Right lung (tissue), 5 donors: ENCODE data around the gene NINJ2. TPM values are rescaled to one million over a fixed set of nuclear protein-coding genes. Genes with fewer than 3 reads are reported as not detected.

Experiments used
- DNase-seq, 2 donors: peaks; one replicate each; pipeline ENCODE4 v3.0.0-alpha.2; 2013
- polyA plus RNA-seq, 5 donors: library from polyadenylated mRNA; unstranded; fragments of 120-200 nt; gene quantifications; one replicate each; pipeline versions ENCODE4 v1.2.1 to v1.2.3, GENCODE V29; 2013; ENCODE audit warnings: inconsistent platforms in 1 of 5, low replicate concordance in 1 of 5; ENCODE audit not compliant: insufficient read length in 5 of 5, insufficient read depth in 1 of 5

Gene NINJ2
- polyA plus RNA-seq, 5 donors = 0.93 to 4.4 (median 1.8) TPM

DNA sequence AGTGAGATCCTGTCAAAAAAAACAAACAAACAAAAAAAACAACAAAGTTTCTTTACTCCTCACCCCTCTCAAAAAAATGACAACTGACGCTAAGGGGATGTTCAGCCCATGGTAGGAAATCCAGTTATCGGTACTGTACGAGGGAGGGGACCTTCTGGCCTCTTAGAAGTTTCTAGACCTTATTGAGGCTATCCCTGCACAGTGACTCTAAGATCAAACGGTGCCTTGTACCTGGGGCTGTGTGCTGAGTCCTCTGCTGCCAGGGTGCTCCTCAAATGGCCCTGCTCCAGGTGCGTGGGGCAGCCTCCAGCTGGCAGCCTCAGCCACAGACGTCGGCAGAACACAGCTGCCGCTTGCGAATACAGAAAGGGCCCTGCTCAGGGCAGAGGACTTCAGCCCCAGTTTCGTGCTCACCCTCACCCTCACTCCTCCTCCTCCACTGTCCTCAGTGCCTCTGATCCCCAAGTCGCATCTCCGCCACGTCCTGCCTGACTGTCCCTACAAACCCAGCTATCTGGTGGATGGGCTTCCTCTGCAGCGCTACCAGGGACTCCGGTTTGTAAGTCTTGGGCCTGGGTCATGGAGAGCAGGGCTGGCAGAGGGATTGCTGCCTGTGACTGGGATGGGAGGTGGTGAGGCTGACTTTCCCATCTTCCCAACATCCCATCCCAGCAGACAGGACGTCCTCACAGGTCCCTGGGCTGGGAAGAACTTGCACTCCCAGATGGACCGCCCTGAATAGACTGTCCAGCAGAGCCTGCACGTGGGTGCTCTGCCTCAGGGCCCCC is 112.6 kb downstream of the NINJ2 start:
- no peak for DNase-seq

DNA sequence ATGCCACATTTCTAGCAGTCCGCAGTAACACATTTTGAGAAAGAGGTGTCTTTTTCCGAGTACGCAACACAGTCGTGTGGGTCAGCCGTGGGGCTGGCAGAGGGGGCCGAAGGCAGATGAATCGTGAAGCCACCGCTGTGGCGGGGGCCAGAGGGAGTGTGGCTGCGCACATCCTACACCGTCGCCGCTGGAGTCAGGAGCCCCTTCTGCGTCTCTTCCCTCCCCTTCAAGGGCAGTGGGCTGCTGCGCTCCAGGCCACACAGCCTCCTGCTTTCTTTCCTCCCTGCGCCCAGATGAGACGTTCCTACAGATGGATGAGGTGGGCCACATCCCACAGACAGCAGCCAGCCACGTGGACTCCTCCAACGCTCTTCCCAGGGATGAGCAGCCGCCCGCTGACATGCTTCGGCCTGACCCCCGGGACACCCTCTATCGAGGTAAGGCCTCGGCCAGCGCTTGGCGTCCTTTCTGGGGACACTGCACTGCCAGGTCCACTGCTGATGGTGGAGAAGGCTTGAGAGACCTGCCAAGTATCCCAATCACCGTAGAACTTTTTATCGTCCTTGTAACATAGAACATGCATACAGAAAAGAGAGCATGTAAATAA is 113.7 kb downstream of the NINJ2 start:
- DNase-seq = no peak

DNA sequence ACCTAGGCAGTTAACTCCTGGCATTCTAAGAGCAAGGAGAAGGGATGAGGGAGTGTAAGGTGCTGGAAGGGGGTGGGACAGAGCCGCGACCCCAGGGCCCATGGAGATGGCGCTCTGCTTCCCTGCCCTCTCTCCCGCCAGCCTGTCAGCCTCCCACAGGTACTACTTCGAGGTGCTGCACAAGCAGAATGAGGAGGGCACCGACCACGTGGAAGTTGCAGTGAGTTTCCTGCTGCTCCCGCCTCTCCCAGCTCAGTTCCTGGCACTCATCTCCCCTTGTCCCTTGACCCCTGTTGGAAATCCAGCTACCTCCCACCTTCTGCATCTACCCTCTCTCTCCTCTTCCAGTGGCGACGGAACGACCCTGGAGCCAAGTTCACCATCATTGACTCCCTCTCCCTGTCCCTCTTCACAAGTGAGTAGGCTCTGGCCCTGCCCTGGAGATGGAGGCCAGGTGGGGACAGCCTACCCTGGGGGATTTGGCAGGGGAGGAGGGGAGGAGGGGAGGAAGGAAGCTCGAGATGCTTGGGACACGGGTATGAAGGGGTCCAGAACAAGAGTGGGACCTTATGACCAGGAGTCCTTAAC is 115.3 kb downstream of the NINJ2 start:
- DNase-seq = no peak

DNA sequence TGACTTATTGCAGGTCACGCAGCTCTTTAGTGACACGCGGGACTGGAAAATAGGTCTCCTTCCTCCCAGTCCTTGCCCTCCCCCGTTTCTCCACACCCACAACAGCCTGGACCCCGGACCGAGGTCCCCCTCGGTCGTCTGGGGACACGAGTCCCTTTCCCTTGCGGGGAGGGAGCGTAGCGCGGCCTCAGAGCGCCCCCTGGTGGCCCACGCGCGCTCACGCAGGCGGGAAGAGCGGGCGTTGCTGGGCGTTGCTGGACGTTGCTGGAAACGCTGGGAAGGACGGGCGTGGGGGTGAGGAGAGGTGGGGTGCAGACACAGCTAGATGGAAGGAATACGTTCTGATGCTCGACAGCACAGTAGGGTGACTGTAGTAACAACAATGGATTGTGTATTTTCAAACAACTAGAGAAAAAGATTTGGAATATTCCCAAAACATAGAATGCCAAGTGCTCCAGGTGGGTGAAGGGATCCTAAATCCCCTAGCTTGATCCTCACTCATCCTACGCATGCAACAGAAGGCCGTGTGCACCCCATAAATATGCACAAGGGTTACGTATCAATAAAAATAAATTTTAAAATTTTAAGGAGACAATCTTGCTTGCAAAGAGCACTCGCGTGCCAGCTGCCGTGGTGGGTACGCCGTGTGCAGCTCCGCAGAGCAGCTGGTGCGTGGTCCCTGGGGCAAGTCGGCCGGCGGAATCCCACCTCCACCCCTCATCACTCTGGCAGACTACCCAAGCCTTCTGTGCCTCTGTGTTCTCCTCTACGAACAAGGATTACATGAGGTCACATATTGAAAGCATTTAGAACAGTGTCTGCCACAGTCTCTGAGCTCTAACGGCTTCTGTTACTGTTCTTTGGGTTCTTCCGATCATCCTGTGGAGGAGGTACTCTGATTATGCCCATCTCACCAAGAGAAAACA is 116.1 kb downstream of the NINJ2 start:
- peak in 1 of 2 donors; percentile 55 for DNase-seq

DNA sequence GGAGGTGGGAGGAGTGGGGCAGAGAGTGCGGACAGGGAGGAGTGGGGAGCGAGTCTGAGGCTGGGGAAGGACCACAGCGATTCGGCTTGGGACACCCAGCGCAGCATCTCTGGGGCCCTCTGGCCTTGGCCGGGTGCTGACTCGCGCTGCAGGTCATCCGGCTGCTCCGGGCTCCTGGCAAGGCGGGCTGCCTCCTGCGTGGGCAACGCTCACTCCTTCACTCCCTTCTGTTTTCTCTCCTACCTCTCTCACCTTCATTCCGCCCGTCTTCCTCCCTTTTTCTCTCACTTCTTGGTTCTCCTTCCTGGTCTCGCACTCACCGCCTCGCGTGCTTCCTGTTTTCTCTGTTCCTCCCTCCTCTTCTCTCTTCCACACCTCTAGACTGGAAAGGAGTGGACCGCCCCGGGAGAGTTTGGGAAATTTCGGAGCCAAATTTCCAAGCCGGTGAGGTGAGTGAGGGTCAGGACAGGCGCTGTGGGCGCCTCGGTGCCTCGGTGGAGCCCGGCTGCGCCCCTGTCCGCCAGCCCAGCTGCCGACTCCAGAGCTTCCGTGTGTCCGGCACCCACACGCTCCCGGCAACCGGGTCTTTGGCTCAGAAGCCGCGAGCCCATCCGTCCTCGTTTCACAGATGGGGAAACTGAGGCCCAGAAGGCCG is 116.9 kb downstream of the NINJ2 start:
- DNase-seq = no peak

DNA sequence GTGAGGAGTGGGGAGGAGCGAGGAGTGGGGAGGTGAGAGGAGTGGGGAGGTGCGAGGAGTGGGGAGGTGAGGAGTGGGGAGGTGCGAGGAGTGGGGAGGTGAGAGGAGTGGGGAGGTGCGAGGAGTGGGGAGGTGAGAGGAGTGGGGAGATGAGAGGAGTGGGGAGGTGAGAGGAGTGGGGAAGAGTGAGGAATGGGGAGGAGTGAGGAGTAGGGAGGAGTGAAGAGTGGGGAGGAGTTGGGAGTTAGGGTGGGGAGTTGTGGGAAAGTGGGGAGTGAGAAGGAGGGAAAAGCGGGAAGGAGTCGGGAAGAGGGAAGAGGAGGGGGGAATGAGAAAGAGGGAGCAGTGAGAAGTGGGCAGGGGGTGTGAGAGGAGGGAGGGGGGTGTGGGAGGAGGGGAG is 117.4 kb downstream of the NINJ2 start:
- no peak for DNase-seq

DNA sequence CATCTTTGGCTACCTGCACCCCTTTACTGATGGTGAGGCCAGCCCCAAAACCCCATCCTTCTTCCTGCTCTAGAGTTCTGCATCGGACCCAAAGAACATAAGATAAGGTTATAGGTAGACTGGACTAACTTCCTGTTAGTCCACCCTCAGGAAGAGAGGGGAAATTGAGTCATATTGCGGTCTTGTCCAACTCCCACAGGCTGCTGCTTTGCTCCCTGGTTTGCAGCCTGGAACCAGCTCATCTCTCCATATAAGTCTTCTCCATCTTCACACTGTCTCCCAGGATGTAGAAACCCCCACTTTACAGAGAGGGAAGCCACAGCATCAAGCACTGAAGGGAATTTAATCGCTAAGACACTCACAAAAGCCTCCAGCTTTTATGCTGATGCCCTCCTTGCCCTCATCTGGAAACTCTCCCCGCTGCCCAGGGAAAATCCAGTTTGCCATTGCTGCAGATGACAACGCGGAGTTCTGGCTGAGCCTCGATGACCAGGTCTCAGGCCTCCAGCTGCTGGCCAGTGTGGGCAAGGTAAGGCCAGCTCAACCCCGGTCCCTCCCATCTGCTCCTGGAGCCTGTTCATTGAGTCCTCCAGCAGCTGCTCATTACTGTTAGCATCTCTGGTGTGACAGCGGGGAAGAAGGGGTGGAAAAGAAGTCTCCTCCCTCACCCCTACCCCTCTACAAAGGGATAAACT is 118.2 kb downstream of the NINJ2 start:
- no peak for DNase-seq

DNA sequence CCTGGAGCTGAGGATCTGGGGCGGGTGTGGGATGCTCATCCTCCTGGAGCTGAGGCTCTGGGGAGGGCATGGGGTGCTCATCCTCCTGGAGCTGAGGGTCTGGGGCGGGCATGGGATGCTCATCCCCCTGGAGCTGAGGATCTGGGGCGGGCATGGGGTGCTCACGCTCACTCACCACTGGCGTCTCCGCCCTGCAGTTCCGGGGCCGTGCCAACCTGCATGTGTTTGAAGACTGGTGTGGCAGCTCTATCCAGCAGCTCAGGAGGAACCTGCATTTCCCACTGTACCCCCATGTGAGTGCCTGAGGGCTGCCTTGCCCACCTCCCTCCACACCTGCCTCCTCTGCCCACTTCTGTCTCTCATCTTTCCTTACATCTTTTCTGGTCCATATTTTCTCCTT is 119.1 kb downstream of the NINJ2 start:
- DNase-seq = no peak

DNA sequence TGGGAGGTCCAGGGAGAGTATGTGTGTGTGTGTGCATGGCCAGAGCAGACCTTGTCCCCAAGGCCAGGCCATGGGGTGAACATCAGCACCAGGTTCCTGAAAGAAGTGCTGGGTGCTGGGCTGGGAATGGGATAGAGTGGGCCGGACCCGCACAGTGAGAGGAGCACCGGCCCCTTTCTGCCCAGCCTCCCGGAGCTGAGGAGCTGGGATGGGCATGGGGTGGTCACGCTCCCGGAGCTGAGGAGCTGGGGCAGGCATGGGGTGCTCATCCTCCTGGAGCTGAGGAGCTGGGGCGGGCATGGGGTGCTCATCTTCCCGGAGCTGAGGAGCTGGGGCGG is 120.2 kb downstream of the NINJ2 start:
- DNase-seq = no peak

DNA sequence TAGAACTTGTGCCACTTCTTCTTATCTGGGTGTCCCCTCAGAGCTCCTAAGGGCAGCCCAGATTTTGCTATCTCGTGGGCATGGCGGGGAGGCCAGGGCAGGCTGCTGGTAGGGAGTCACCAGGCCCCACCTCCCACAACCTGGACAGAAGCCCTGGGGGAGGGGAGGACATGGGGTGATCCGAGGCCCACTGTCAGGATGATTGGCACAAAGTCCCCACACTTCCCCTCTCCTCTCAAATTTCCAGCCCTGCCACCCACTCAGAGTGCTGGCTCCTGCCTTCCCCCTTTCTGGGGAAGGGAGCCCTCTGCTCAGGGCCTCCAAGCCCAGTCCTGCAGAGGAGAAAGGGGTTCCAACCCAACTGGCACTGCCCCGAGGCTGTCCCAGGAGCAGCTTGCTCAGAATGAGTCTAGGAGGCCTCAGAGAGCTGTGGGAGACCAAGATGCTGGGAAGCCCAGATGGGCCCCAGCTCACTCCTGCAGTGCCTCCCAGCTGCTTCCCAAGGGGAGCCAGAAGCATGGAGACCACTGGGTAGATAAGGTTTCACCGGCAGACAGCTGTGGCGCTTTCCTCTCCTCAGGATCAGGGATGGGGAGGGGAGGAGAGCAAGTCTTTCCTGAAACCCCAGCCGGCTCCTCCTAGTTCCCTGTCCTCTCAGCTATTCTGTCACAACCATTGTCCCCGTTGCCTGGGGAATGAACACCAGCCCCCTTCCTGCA is 120.7 kb downstream of the NINJ2 start:
- no peak for DNase-seq

DNA sequence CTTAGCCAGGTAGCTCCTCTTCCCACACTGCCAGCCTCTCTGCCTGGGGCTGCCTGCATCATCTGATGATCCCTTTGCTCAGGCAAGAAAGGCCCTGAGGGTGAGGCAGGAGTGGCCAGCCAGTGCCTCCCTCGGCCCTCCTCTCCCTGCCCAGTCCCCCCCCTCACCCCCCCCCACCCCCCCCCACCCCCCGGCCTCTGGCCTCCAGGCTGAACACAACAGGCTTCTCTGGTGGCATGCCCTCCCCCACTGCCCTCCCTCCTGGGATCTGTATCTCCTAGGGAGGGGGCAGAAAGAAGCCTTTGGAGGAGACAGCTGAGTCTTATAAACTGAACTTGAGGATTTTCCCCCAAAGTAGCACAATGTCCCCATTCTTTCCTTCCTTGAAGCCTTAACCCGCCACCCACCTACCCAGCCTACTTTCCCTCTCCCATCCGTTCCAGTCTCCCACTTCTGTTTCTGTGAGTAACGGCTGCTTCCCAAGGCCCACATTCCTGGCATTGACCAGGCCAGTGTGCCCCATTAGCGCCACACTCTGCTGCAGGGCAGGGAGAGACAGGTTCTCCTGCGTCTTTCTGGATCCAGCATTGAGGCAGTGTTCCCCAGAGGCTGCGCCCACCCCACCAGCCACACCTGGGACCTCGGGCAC is 121.4 kb downstream of the NINJ2 start:
- no peak for DNase-seq

DNA sequence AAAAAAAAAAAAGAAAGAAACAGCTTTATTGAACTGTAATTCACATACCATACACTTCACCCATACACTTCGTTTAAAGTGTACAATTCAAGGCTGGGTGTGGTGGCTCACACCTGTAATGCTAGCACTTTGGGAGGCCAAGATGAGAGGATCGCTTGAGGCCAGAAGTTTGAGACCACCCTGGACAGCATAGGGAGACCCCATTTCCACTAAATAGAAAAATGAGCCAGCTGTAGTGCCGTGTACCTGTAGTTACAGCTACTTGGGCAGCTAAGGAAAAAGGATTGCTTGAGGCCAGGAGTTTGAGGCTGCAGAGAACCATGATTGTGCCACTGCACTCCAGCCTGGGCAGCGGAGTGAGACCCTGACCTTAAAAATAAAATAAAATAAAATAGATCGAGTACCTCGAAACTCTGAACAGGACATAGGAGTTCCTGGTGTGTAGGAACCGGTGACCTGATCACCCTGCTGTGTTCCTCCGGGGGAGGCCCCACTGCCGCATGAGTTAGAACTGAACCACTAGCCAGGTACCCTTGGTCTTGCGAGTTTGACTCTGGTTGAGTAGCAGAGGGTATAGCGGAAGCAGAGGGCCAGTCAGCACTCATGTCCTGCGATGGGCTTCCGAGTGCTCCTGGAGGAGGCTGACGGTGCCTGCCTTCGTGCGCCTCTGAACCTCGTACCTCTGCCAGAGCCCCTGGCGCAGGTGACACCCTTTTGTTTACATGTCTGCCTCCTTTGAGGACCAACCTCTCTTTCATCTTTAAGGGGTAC is 123.5 kb downstream of the NINJ2 start:
- no peak for DNase-seq

DNA sequence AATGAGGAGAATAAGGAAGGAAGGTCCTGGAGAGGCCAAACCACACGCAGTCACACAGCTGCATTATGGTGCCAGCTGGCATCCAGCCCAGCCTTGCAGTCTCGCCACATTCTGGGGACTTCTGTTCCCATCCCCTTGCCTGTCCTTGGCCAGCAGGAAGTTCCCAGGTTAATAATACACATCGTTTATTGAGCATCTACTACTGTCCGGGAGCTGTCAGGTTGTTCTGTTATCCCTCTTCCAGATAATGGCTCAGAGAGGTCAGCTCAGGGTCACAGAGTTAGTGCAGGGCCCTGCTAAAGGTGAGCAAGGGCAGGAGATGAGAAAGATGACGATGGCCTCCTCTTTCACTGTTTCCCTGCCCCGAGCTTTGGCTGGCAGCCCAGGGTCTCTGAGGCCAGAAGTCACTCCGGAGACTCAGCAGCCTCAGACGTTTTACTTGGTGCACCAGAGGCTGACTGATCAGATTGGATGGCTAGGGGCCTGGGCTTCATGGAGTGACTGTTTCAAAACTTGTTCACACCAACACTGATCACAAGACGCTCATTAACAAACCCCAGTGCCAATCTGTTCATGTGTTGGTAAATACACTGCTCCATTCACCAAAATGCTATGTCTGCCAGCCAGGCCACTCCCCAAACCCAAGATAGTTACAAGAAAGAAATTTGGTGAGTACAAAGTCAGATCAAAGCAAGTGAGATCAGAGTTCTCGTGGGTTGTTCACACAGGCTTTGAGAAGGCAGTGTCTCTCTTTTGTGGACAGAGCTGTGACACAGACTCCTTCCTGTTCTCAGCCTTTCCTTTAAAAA is 124.3 kb downstream of the NINJ2 start:
- DNase-seq = peak; percentile 30 to 38

DNA sequence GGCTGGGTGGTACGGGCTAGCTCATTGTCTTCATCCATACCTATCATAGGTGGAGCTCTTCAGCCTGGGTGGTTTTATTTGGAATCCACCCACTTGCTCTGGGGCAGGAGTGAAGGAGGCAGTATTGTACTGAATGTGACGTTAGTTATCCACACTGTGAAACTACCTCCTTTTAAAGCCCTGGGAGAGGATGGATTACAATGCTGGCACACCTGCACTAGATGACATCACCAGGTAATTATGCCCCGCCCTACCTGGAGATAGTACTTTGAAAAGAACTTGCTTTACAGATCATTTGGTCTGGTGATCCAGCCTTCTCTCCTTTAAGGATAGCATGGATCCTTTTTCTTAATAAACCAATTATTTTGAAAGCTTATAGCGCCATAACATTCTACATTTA is 125.5 kb downstream of the NINJ2 start:
- no peak for DNase-seq

DNA sequence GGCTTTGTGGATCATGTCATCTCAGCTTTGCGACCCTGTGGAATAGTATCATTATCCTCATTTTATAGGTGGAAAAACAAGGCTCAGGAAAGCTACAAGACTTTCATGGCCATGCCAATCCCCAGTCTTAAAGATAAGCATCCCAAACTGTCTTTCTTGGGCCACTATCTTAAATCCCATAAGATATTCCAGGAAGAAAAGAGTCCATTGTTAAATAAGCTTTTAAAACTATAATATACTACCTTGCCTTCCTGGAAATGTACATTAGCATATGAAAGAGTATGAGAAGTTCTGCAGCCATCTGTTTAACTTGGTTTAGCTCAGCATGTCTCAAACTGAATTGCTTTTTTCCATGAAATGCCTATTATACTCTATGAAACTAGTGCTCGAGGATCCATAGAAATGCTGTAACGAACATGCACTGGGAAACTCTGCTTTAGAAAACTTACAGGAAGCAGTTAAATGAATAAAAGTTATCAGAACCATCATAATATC is 126.4 kb downstream of the NINJ2 start:
- no peak for DNase-seq

DNA sequence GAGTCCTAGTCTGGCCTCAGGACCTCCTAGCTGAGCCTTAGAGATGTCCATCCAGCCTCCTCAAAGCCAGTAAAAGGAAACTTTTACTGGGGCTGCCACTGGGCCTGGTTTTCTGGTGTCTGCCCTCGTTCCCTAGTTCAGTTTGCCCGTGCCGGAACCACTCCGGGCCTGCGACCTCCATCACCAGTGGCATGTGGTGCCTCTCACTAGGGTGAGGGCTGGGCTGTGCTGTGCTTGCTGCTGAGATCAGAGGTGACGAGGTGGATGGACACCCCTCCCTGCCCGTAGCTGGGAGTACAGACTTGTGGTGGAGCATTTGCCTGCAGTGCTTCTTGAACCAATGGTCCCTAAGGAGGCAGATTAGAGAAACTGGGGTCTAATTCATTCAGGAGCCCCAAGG is 127.8 kb downstream of the NINJ2 start:
- no peak for DNase-seq

DNA sequence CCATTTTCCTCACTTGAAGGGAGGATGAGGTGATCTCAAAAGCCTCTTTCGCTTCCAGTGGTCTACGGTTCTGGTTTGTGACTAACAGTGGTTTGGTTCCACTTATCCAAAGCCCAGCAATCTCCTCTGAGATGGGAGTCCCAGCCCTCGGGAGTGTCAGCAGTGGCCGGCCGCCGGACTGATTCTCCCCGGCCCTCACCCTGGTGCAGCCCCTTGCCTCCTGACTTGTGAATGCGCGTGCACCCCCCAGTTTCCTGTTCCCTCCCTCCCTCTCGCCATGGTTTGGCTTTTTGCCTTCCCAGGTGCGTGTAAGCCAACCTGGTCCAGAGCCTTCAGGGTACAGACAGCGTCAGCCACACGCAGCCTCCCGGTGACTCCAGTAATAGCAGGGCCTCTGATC is 129.0 kb downstream of the NINJ2 start:
- DNase-seq = no peak

DNA sequence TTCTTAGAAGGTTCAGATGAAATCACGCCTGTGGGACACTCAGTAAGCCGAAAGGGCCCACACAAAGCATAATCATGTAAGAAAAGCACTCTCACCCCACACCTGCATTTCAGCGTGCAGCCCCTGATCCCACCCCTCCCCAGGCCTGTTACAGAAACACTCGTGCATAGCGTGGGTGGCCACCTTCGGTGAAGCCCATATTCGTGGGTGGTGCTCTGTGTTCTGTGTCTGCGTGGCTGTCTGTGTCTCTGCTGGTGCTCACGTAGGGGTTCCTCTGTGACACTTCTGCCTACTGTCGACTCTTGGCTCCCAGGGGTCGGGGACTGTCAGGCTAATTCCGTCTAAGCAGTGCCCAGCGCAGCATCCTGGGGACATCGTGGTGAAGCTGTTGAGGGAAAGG is 129.5 kb downstream of the NINJ2 start:
- DNase-seq = no peak
